HepG2 (cell line): ENCODE data around the gene MOGAT3. TPM values are rescaled to one million over a fixed set of nuclear protein-coding genes. Genes with fewer than 3 reads are reported as not detected.

Experiments used
- ELF1 ChIP-seq: sonication (generic); formaldehyde crosslinking; IDR thresholded peaks from 2 replicates; pipeline ENCODE4 v1.4.0; 2020; ENCODE audit warnings: missing genetic modification reagents
- ELF3 ChIP-seq: IDR thresholded peaks from 2 replicates; pipeline ENCODE4 v1.6.1; 2016; ENCODE audit warnings: missing genetic modification reagents, missing compliant biosample characterization
- FOSL2 ChIP-seq: sonication (generic); formaldehyde crosslinking; IDR thresholded peaks from 2 replicates; pipeline ENCODE4 v1.4.0; 2020; ENCODE audit warnings: missing genetic modification reagents
- FOXO4 ChIP-seq: sonication (generic); formaldehyde crosslinking; conservative IDR thresholded peaks from 2 replicates; pipeline ENCODE4 v1.8.1; 2023; ENCODE audit warnings: missing genetic modification reagents
- GABPB1 ChIP-seq: IDR thresholded peaks from 2 replicates; pipeline ENCODE4 v1.6.1; 2016; ENCODE audit warnings: mild to moderate bottlenecking, missing genetic modification reagents, moderate library complexity, missing compliant biosample characterization
- GATAD2A ChIP-seq: IDR thresholded peaks from 2 replicates; pipeline ENCODE4 v1.6.1; 2016
- HNF1B ChIP-seq: sonication (generic); formaldehyde crosslinking; IDR thresholded peaks from 2 replicates; pipeline ENCODE4 v1.5.1; 2020; ENCODE audit warnings: mild to moderate bottlenecking, moderate library complexity, missing genetic modification reagents
- JUND ChIP-seq: sonication (generic); formaldehyde crosslinking; IDR thresholded peaks from 2 replicates; pipeline ENCODE4 v1.8.0; 2022; ENCODE audit warnings: mild to moderate bottlenecking, missing genetic modification reagents
- KDM5A ChIP-seq: fragments of 200-600 bp; sonication (generic); IDR thresholded peaks from 2 replicates; pipeline ENCODE4 v1.7.0; 2018; ENCODE audit warnings: antibody characterized with exemption, mild to moderate bottlenecking, low read length, borderline replicate concordance
- MED13 ChIP-seq: sonication (generic); formaldehyde crosslinking; IDR thresholded peaks from 2 replicates; pipeline ENCODE4 v1.5.0; 2020; ENCODE audit warnings: missing genetic modification reagents
- MTA3 ChIP-seq: sonication (generic); formaldehyde crosslinking; IDR thresholded peaks from 2 replicates; pipeline ENCODE4 v1.4.0; 2020; ENCODE audit warnings: missing genetic modification reagents
- NFE2L1 ChIP-seq: sonication (generic); formaldehyde crosslinking; IDR thresholded peaks from 2 replicates; pipeline ENCODE4 v1.4.0; 2020; ENCODE audit warnings: missing genetic modification reagents, mild to moderate bottlenecking, borderline replicate concordance
- POLR2G ChIP-seq: fragments of 200-400 bp; formaldehyde crosslinking; IDR thresholded peaks from 2 replicates; pipeline ENCODE4 v1.6.1; 2018; ENCODE audit warnings: mild to moderate bottlenecking, low read depth, low read length, moderate library complexity
- SAP130 ChIP-seq: IDR thresholded peaks from 2 replicates; pipeline ENCODE4 v1.6.1; 2016; ENCODE audit warnings: low read depth
- ZFX ChIP-seq: sonication (generic); formaldehyde crosslinking; IDR thresholded peaks from 2 replicates; pipeline ENCODE4 v1.4.0; 2020; ENCODE audit warnings: mild to moderate bottlenecking, low read depth, missing genetic modification reagents, moderate library complexity
- ZNF124 ChIP-seq: sonication (generic); formaldehyde crosslinking; IDR thresholded peaks from 2 replicates; pipeline ENCODE4 v1.4.0; 2020; ENCODE audit warnings: missing genetic modification reagents
- ZNF460 ChIP-seq: sonication (generic); formaldehyde crosslinking; IDR thresholded peaks from 2 replicates; pipeline ENCODE4 v1.5.1; 2020; ENCODE audit warnings: missing genetic modification reagents, mild to moderate bottlenecking, borderline replicate concordance
- ZNF510 ChIP-seq: sonication (generic); formaldehyde crosslinking; IDR thresholded peaks from 2 replicates; pipeline ENCODE4 v1.4.0; 2020; ENCODE audit warnings: low read depth, mild to moderate bottlenecking, missing genetic modification reagents
- ZNF512 ChIP-seq: sonication (generic); formaldehyde crosslinking; IDR thresholded peaks from 2 replicates; pipeline ENCODE4 v1.4.0; 2020; ENCODE audit warnings: mild to moderate bottlenecking, missing genetic modification reagents
- ZNF572 ChIP-seq: sonication (generic); formaldehyde crosslinking; IDR thresholded peaks from 2 replicates; pipeline ENCODE4 v1.5.1; 2020; ENCODE audit warnings: mild to moderate bottlenecking, missing genetic modification reagents
- ZNF616 ChIP-seq: sonication (generic); formaldehyde crosslinking; IDR thresholded peaks from 2 replicates; pipeline ENCODE4 v1.5.0; 2020; ENCODE audit warnings: low read depth, mild to moderate bottlenecking, missing genetic modification reagents
- ZNF687 ChIP-seq: sonication (generic); formaldehyde crosslinking; IDR thresholded peaks from 2 replicates; pipeline ENCODE4 v1.5.1; 2020; ENCODE audit warnings: mild to moderate bottlenecking, missing genetic modification reagents, moderate library complexity
- ZNF777 ChIP-seq: sonication (generic); formaldehyde crosslinking; IDR thresholded peaks from 2 replicates; pipeline ENCODE4 v1.4.0; 2020; ENCODE audit warnings: missing genetic modification reagents
- polyA plus RNA-seq, 8 experiments: library from polyadenylated mRNA; depleted of rRNA in 3 of 8; stranded (reverse) in 7 of 8; unstranded in 1 of 8; fragments of >200 nt; fragmentation: Illumina TruSeq in 4 of 8; extraction: Trizol in 4 of 8; gene quantifications; 2 replicates each; pipeline versions ENCODE4 v1.2.1 to v1.2.3, GENCODE V29; 2011 to 2016; ENCODE audit warnings: low read depth in 4 of 8, missing spikeins in 1 of 8, mixed read lengths in 1 of 8; ENCODE audit not compliant: insufficient read depth in 1 of 8
- total RNA-seq, 5 experiments: library from RNA; depleted of rRNA; stranded (reverse); fragments of >200 nt; fragmentation: Illumina TruSeq; extraction: Trizol; gene quantifications; 2 replicates each; pipeline ENCODE4 v1.2.3, GENCODE V29; 2016; ENCODE audit warnings: low read depth in 1 of 5

MOGAT3 gene
- total and polyA plus RNA-seq, 2 of the 13 experiments (the other 11 are each of a cell fraction or from before 2014, with no cell fraction given), result 22.5 to 30.5 TPM

- TF ChIP-seq HNF1B (CRISPR knock-in tag), result peak; percentile 63
- no peak for TF ChIP-seq KDM5A
- TF ChIP-seq GABPB1 (CRISPR knock-in tag), result 0 out of 2 replicates have a peak, but pooled peaks have one; percentile 14
- TF ChIP-seq ZNF512 (CRISPR knock-in tag), result no peak
- TF ChIP-seq ZNF687 (CRISPR knock-in tag), result peak; percentile 54
- TF ChIP-seq ZNF460, result no peak
- no peak for TF ChIP-seq MED13 (CRISPR knock-in tag)
- TF ChIP-seq GATAD2A (CRISPR knock-in tag), result 0 out of 2 replicates have a peak, but pooled peaks have one; percentile 20
- TF ChIP-seq ZNF616 (CRISPR knock-in tag), result no peak
- no peak for TF ChIP-seq NFE2L1
- TF ChIP-seq ZFX, result peak; percentile 42; the same call in 1 of the 2 replicates
- TF ChIP-seq ZNF510 (CRISPR knock-in tag), result no peak
- TF ChIP-seq ELF1 (CRISPR knock-in tag), result peak; percentile 72
- 0 out of 2 replicates have a peak, but pooled peaks have one; percentile 13 for TF ChIP-seq FOSL2
- no peak for TF ChIP-seq FOXO4 (CRISPR knock-in tag)
- TF ChIP-seq ZNF572 (CRISPR knock-in tag), result no peak
- TF ChIP-seq MTA3, result no peak
- no peak for TF ChIP-seq ZNF777
- 0 out of 2 replicates have a peak, but pooled peaks have one; percentile 55 for TF ChIP-seq ZNF124 (CRISPR knock-in tag)
- TF ChIP-seq SAP130 (CRISPR knock-in tag), result 0 out of 2 replicates have a peak, but pooled peaks have one; percentile 18
- TF ChIP-seq ELF3 (CRISPR knock-in tag), result peak; percentile 24; the same call in 1 of the 2 replicates
- TF ChIP-seq POLR2G, result 0 out of 2 replicates have a peak, but pooled peaks have one; percentile 6
- no peak for TF ChIP-seq JUND (CRISPR knock-in tag)
These were observed 30.8 kb upstream of the MOGAT3 start (continued) for GRCh38 chr7:101231644-101232043.
